Astrocyte of the cerebellum (primary cell): Measurements from ENCODE around the gene CDK8.

ENCODE experiments used
- DNase-seq: peaks from one replicate; pipeline ENCODE4 v3.0.0-alpha.2; 2011; ENCODE audit warnings: low read depth
- H3K4me3 ChIP-seq: 2 replicates; pipeline ENCODE4 v1.5.1; 2011; ENCODE audit warnings: mild to moderate bottlenecking, low read depth, low read length, moderate library complexity
- in situ Hi-C: cut with HindIII; loops from 2 replicates; pipeline ENCODE4 v1.10.0; 2017; ENCODE audit warnings: low sequenced_read_pairs
- TF ChIP-seq, protein P1 (sequence below): IDR thresholded peaks from 2 replicates; pipeline ENCODE4 v1.5.1; 2012; ENCODE audit warnings: low read length, low read depth, moderate library complexity, mild to moderate bottlenecking; ENCODE audit errors: missing control alignments

CDK8 gene

DNA sequence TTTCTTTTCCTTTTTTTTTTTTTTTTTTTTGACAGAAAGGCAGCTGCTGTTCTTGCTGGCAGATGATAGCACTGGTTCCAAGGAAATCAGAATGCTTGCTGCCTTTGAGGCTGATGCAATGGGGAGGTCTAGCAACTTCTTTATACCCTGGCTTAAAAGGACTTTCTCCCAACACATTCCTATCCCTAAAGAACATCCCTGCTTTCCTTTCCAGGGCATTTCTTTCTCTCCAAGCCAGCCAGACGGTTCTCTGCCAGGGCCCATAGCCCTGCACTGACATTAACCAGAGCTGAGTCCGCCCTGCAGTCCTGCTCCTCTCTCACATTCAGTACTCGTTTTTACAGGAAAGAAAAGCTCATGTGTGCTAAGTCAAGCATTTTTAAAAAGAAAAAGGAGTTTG lies 169.7 kb downstream of the CDK8 start:
- TF ChIP-seq, protein P1, sequence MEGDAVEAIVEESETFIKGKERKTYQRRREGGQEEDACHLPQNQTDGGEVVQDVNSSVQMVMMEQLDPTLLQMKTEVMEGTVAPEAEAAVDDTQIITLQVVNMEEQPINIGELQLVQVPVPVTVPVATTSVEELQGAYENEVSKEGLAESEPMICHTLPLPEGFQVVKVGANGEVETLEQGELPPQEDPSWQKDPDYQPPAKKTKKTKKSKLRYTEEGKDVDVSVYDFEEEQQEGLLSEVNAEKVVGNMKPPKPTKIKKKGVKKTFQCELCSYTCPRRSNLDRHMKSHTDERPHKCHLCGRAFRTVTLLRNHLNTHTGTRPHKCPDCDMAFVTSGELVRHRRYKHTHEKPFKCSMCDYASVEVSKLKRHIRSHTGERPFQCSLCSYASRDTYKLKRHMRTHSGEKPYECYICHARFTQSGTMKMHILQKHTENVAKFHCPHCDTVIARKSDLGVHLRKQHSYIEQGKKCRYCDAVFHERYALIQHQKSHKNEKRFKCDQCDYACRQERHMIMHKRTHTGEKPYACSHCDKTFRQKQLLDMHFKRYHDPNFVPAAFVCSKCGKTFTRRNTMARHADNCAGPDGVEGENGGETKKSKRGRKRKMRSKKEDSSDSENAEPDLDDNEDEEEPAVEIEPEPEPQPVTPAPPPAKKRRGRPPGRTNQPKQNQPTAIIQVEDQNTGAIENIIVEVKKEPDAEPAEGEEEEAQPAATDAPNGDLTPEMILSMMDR, result no peak
- in situ Hi-C loops, result no loop called here
- no peak overlapping the region for H3K4me3 ChIP-seq
- DNase-seq, result no peak

DNA sequence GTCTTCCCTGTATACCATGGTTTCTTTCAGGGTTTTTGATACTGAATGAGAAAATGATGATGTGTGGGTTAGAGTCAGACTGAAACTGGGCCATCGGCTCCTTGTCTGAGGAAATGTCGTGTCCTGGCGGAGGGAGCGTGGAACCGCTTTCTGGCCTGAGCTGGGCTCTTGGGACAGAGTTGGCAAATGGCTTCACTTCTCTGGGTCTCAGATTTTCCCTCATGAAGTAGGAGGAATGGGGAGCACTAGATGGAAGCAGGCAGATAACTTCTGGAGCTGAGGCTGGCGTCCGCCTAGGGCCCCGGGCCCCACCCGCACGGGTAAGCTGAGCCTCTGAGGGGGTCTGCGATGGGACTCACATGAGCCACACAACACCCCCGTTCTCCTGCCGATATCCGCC lies 170.3 kb downstream of the CDK8 start:
- no peak for DNase-seq
- TF ChIP-seq, protein P1, result no peak
- in situ Hi-C loops, result no loop called here
- no peak overlapping the region for H3K4me3 ChIP-seq

- no peak overlapping the region for H3K4me3 ChIP-seq
- DNase-seq, result no peak
- TF ChIP-seq, protein P1, result no peak
- in situ Hi-C loops, result no loop called here
Observed at GRCh38 chr13:26425443-26426358, 171.8 kb downstream of the CDK8 start.

DNA sequence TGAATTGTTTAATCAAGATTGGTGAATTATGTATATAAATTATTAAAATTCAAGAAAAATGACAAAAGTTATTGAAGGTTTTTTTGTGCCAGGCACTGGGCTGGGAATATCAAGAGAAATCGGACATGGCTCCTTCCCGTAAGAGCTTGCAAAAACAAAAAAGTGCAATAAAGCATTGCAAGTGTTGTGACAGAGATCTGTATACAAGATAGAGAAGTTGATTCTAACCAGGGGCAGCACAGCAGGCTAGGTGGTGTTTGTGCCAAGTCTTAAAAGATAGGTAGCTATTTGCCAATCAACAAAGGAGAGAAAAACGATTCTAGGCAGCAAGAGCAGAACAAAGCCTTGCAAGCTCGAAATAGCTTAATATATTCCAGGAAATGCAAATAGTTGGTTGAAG lies 179.8 kb downstream of the CDK8 start:
- TF ChIP-seq, protein P1, result no peak
- in situ Hi-C loops, result no loop called here
- DNase-seq, result no peak
- no peak overlapping the region for H3K4me3 ChIP-seq

DNA sequence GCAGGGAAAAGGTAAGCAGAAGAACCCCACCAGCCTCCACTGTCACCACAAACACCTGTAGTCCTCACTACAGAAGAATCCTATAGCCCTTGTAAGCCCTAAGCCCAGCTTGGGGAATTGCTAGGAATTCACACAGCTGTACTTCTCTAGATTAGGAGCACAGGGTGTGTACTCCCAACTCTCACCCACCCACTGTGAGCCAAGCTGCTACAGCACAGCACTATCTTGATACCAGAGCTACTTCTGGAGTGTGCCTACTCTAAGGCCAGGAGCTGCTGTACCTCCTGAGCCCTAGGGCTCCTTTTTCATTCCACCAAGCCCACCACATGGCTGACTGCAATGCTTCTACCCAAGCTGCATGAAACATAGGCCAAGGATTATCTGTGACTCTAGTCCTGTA lies 181.2 kb downstream of the CDK8 start:
- no peak overlapping the region for H3K4me3 ChIP-seq
- in situ Hi-C loops, result no loop called here
- DNase-seq, result no peak
- TF ChIP-seq, protein P1, result no peak

- H3K4me3 ChIP-seq, result no peak overlapping the region
- no peak for DNase-seq
- in situ Hi-C loops, result no loop called here
- TF ChIP-seq, protein P1, result no peak
Observed at GRCh38 chr13:26435646-26436045, 181.7 kb downstream of the CDK8 start.
